B cell (primary cell): ENCODE measurements around the gene CD151. TPM values are rescaled to one million over a fixed set of nuclear protein-coding genes. Genes with fewer than 3 reads are reported as not detected.

Experiments
- ATAC-seq: fragments of 200-7000 bp; cut with Tn5 transposase; one replicate; pipeline ENCODE4 v1.10.0; 2021; ENCODE audit warnings: low read depth, mild to moderate bottlenecking, moderate number of reproducible peaks, moderate library complexity
- CTCF ChIA-PET: fragments of 350-600 bp; sonication (Branson Sonifier 250); formaldehyde crosslinking; loops from one replicate; lab custom pipeline; 2021; ENCODE audit warnings: antibody characterized with exemption, inconsistent platforms; lab: Charles Lee
- POLR2A ChIA-PET: fragments of 350-600 bp; sonication (Branson Sonifier 250); formaldehyde crosslinking; loops from one replicate; lab custom pipeline; 2021; ENCODE audit warnings: antibody characterized with exemption; lab: Charles Lee
- DNase-seq: peaks from one replicate; pipeline ENCODE4 v3.0.0; 2013
- H2AFZ ChIP-seq: 2 replicates; pipeline ENCODE4 v1.6.1; 2012; ENCODE audit warnings: mild to moderate bottlenecking, low read depth, low read length; ENCODE audit not compliant: insufficient read depth, poor library complexity, severe bottlenecking
- H3K27ac ChIP-seq, 2 donors: 1 replicate in 1 of 2; 2 replicates in 1 of 2; pipeline ENCODE4 v1.5.1; 2012 to 2013; ENCODE audit warnings: low read length in 2 of 2, mild to moderate bottlenecking in 2 of 2, moderate library complexity in 1 of 2
- H3K27me3 ChIP-seq, 4 experiments: fragments of 200-600 bp in 1 of 4; sonication (generic) in 1 of 4; replicated peaks in 1 of 4; 1 replicate in 2 of 4; 2 replicates in 2 of 4; pipeline versions ENCODE4 v1.6.1 to v1.7.0; 2013 to 2016; ENCODE audit warnings: low read length in 3 of 4, mild to moderate bottlenecking in 2 of 4, mixed read lengths in 1 of 4, moderate library complexity in 1 of 4; ENCODE audit not compliant: insufficient read depth in 4 of 4, control insufficient read depth in 3 of 4; ENCODE audit errors: control extremely low read depth in 1 of 4
- H3K36me3 ChIP-seq, 2 experiments: replicated peaks in 1 of 2; 1 replicate in 1 of 2; 2 replicates in 1 of 2; pipeline versions ENCODE4 v1.6.1 to v1.7.1; 2013; ENCODE audit warnings: low read length in 1 of 2; ENCODE audit not compliant: insufficient read depth in 2 of 2, control insufficient read depth in 1 of 2; ENCODE audit errors: control extremely low read depth in 1 of 2, extremely low read depth in 1 of 2
- H3K4me1 ChIP-seq, 2 donors: fragments of 200-600 bp in 1 of 2; sonication (generic) in 1 of 2; 1 replicate in 1 of 2; 2 replicates in 1 of 2; pipeline versions ENCODE4 v1.5.1 to v1.6.1; 2013 to 2017; ENCODE audit warnings: low read length in 2 of 2; ENCODE audit not compliant: control insufficient read depth in 2 of 2, insufficient read depth in 2 of 2
- H3K4me2 ChIP-seq: replicated peaks from 2 replicates; pipeline ENCODE3; 2012; ENCODE audit warnings: mild to moderate bottlenecking, low read depth, low read length; ENCODE audit not compliant: poor library complexity, severe bottlenecking
- H3K4me3 ChIP-seq, 5 experiments: fragments of 200-600 bp in 1 of 5; sonication (generic) in 1 of 5; 1 replicate in 3 of 5; 2 replicates in 2 of 5; pipeline versions ENCODE4 v1.5.1 to v1.7.0; 2011 to 2016; ENCODE audit warnings: low read length in 4 of 5, mild to moderate bottlenecking in 4 of 5, low read depth in 2 of 5, control low read depth in 1 of 5, moderate library complexity in 1 of 5; ENCODE audit not compliant: insufficient read depth in 1 of 5; ENCODE audit errors: control extremely low read depth in 1 of 5, extremely low read depth in 1 of 5
- H3K79me2 ChIP-seq: fragments of 200-600 bp; sonication (generic); one replicate; pipeline ENCODE4 v1.6.0; 2016; ENCODE audit warnings: low read length; ENCODE audit not compliant: control insufficient read depth, insufficient read depth
- H3K9ac ChIP-seq: fragments of 200-600 bp; sonication (generic); 2 replicates; pipeline ENCODE4 v1.6.1; 2017; ENCODE audit warnings: mild to moderate bottlenecking, low read length, moderate library complexity
- H3K9me3 ChIP-seq, 3 donors: one replicate each; pipeline versions ENCODE4 v1.6.1 to v1.7.1; 2013; ENCODE audit warnings: low read length in 2 of 3; ENCODE audit not compliant: control insufficient read depth in 2 of 3, insufficient read depth in 1 of 3; ENCODE audit errors: control extremely low read depth in 1 of 3
- H4K20me1 ChIP-seq: 2 replicates; pipeline ENCODE4 v1.6.0; 2012; ENCODE audit warnings: mild to moderate bottlenecking, low read length; ENCODE audit not compliant: insufficient read depth, control insufficient read depth, poor library complexity, severe bottlenecking
- H3K27ac Mint-ChIP-seq: one replicate; pipeline ENCODE4 v1.8.0; 2021; ENCODE audit warnings: mixed read lengths
- H3K27me3 Mint-ChIP-seq: one replicate; pipeline ENCODE4 v1.8.0; 2021; ENCODE audit warnings: mixed read lengths
- H3K4me1 Mint-ChIP-seq: one replicate; pipeline ENCODE4 v1.8.0; 2021; ENCODE audit warnings: mixed read lengths
- H3K4me3 Mint-ChIP-seq: one replicate; pipeline ENCODE4 v1.8.0; 2021; ENCODE audit warnings: mixed read lengths
- H3K9me3 Mint-ChIP-seq: one replicate; pipeline ENCODE4 v1.8.0; 2022; ENCODE audit warnings: mixed read lengths; ENCODE audit not compliant: insufficient read depth
- EZH2 ChIP-seq: IDR thresholded peaks from 2 replicates; pipeline ENCODE4 v1.6.1; 2012; ENCODE audit warnings: borderline replicate concordance, low read depth, mild to moderate bottlenecking, moderate library complexity, low read length; ENCODE audit not compliant: insufficient read depth, poor library complexity, severe bottlenecking
- WGBS: methylation state at CpG from one replicate; pipeline ENCODE4 v1.1.5; 2013; ENCODE audit warnings: missing lambda C conversion rate; ENCODE audit not compliant: insufficient coverage; 5-methylcytosine and 5-hydroxymethylcytosine counted together
- intact Hi-C: fragments of 100-400 bp; cut with micrococcal nuclease; formaldehyde crosslinking; loops from one replicate; pipeline ENCODE4 v1.10.0; 2022
- polyA plus RNA-seq: library from polyadenylated mRNA; depleted of rRNA; stranded (reverse); fragments of >200 nt; gene quantifications from 2 replicates; pipeline ENCODE4 v1.2.3, GENCODE V29; 2012
- total RNA-seq, 2 donors: library from RNA; stranded (reverse); fragments of 120-200 nt in 1 of 2; gene quantifications; 1 replicate in 1 of 2; 2 replicates in 1 of 2; pipeline versions ENCODE4 v1.2.3 to v1.2.4, GENCODE V29; 2013 to 2022
- TF ChIP-seq, protein P1 (sequence below): fragments of 200-600 bp; IDR thresholded peaks from one replicate; pipeline ENCODE4 v1.8.0; 2022; ENCODE audit warnings: antibody characterized with exemption, mild to moderate bottlenecking

Gene CD151
- total and polyA plus RNA-seq, 2 donors (not counting 1 experiment from before 2014, with no cell fraction given): 24.4 to 25.5 TPM

DNA sequence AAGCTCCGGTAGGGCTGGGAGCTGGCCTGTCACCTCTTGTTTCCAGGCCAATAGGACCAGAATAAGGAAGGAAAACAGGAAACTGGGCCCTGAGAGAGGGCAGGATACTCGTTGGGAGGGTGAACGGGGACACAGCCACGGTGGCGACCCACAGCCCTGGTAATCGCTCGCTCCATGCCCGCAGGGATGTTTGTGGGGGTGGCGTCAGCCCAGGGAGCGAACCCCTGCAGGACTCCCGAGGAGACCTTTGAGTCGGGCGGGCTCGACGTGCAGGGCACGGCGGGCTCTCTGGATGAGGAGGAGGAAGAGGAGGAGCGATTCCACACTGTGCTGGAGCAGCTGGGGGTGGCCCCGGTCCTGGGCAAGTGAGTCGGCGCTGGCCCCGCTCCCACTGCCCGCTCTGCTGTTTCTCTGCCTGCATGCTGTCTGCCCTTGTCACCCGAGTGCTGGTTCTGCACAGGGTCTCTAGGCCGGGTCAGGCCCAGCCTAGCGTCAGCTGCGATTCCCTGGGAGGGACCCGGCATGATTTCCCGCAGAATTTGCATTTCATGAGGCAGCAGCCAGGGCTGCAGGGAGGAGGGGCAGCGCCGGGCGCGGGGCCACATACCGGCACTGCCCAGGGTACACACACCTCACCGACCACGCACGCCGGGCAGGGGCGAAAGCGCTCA lies 3.4 kb upstream of the CD151 start:
- WGBS: 6% methylated on average over 40 of the region's 40 CpGs
- peaks cover 0 to 6% of the 10 kb centered on the region in 2 experiments for H3K36me3 ChIP-seq
- H3K4me1 ChIP-seq: peaks cover 69 to 70% of the 10 kb centered on the region in 2 donors
- H3K27me3 Mint-ChIP-seq: peaks cover 7% of the 10 kb centered on the region
- H2AFZ ChIP-seq: peak overlapping the region; percentile 78
- peak overlapping the region in 4 of 5 experiments; percentile 36 to 55 (median 48) for H3K4me3 ChIP-seq
- H3K4me3 Mint-ChIP-seq: peak overlapping the region; percentile 88
- peaks cover 0 to 15% (median 0%) of the 10 kb centered on the region in 3 donors for H3K9me3 ChIP-seq
- no peaks in the 10 kb centered on the region for H3K9me3 Mint-ChIP-seq
- no peak for TF ChIP-seq EZH2
- TF ChIP-seq, protein P1, sequence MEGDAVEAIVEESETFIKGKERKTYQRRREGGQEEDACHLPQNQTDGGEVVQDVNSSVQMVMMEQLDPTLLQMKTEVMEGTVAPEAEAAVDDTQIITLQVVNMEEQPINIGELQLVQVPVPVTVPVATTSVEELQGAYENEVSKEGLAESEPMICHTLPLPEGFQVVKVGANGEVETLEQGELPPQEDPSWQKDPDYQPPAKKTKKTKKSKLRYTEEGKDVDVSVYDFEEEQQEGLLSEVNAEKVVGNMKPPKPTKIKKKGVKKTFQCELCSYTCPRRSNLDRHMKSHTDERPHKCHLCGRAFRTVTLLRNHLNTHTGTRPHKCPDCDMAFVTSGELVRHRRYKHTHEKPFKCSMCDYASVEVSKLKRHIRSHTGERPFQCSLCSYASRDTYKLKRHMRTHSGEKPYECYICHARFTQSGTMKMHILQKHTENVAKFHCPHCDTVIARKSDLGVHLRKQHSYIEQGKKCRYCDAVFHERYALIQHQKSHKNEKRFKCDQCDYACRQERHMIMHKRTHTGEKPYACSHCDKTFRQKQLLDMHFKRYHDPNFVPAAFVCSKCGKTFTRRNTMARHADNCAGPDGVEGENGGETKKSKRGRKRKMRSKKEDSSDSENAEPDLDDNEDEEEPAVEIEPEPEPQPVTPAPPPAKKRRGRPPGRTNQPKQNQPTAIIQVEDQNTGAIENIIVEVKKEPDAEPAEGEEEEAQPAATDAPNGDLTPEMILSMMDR: no peak
- ChIA-PET CTCF (interaction anchor here (0.7 to 0.8 kb wide), 3 partner anchors 17 to 23 kb away, joined by 3 to 4 read pairs (median 3); no protein-coding TSS in a partner anchor), POLR2A (interaction anchor here (3.6 to 6.4 kb wide), 2 partner anchors 9 to 13 kb away, joined by 17 to 57 read pairs; partner anchors contain the start of genes PNPLA2, POLR2L and TSPAN4)
- H3K27me3 ChIP-seq: peaks cover 0 to 55% (median 19%) of the 10 kb centered on the region in 4 experiments
- H3K27ac Mint-ChIP-seq: no peak overlapping the region
- no peaks in the 10 kb centered on the region for H3K79me2 ChIP-seq
- ATAC-seq: peak; percentile 12
- peak overlapping the region; percentile 68 for H3K9ac ChIP-seq
- H3K4me1 Mint-ChIP-seq: peaks cover 53% of the 10 kb centered on the region
- intact Hi-C loops: no loop called here
- peak overlapping the region; percentile 99 for H3K4me2 ChIP-seq
- peak; percentile 58 for DNase-seq
- no peak overlapping the region for H3K27ac ChIP-seq
- H4K20me1 ChIP-seq: peaks cover 61% of the 10 kb centered on the region
